ENCODE results near the gene PPP1R13B. TPM values are rescaled to one million over a fixed set of nuclear protein-coding genes. Genes with fewer than 3 reads are reported as not detected.

PPP1R13B gene
- total RNA-seq, 1 experiment from 2014 or later = 17.8 TPM

GRCh38 chr14:103723748-103724081 lies 123.7 kb downstream of the PPP1R13B start:
- Histone ChIP-seq H3K36me3 (ENCODE audit: control insufficient read depth in 1 of 2, insufficient read depth in 2 of 2, low read length in 2 of 2) (peaks cover 0 to 5% of the 10 kb centered on the region in 2 experiments; a peak in 2 of 4 replicates), H3K4me1 (ENCODE audit: control insufficient read depth in 1 of 2, insufficient read depth in 2 of 2, low read length in 2 of 2) (peaks cover 15 to 30% of the 10 kb centered on the region in 2 experiments), H3K9me2 (ENCODE audit: insufficient read depth) (no peaks in the 10 kb centered on the region), H3K4me3 (replicated peaks in 1 of 2; ENCODE audit: low read depth in 1 of 2, low read length in 2 of 2) (no peak overlapping the region), H3K9ac (ENCODE audit: low read length) (no peak overlapping the region), H3K79me2 (ENCODE audit: insufficient read depth, low read length) (peaks cover 46% of the 10 kb centered on the region), H3K27ac (ENCODE audit: low read depth, low read length) (no peak overlapping the region), H3K4me2 (ENCODE audit: low read length) (no peak overlapping the region), H3K9me3 (ENCODE audit: control insufficient read depth in 1 of 2, insufficient read depth in 1 of 2, low read depth in 1 of 2, low read length in 2 of 2) (no peaks in the 10 kb centered on the region), H2AFZ (ENCODE audit: low read depth, low read length, poor library complexity, severe bottlenecking) (no peak overlapping the region), H3K27me3 (ENCODE audit: insufficient read depth, low read length) (no peaks in the 10 kb centered on the region), H4K20me1 (ENCODE audit: insufficient read depth) (no peaks in the 10 kb centered on the region)
- POLR2A ChIA-PET = no interaction called here
- no TSS peak for BruUV-seq (replicated peaks)
- ATAC-seq (no peak), DNase-seq (ENCODE audit: low read depth, low spot score) (no peak)
- RAD21 ChIA-PET (ENCODE audit: low non-redundant PET in 1 of 2, low total read pairs in 2 of 2, uncharacterized antibody in 2 of 2, unreplicated experiment in 2 of 2) = no interaction called here
- CTCF ChIA-PET = no interaction called here
- TF ChIP-seq FOSL1 (IDR thresholded peaks at IDR 0.05; ENCODE audit: low read depth) (no peak), SIN3A (IDR thresholded peaks at IDR 0.05; ENCODE audit: low read depth) (no peak), REST (IDR thresholded peaks at IDR 0.05; ENCODE audit: low read depth) (no peak), MAX (IDR thresholded peaks at IDR 0.05) (no peak), POLR2AphosphoS5 (IDR thresholded peaks at IDR 0.05; ENCODE audit: low read depth, low read length) (no peak), EZH2 (IDR thresholded peaks at IDR 0.05) (no peak), CBX3 (IDR thresholded peaks at IDR 0.05; ENCODE audit: low read depth) (no peak), JUND (IDR thresholded peaks at IDR 0.05) (no peak), CTCF (IDR thresholded peaks at IDR 0.05 in 2 of 3, conservative IDR thresholded peaks at IDR 0.05 in 1 of 3; ENCODE audit: borderline replicate concordance in 1 of 3, insufficient read depth in 1 of 3, low read depth in 2 of 3, low read length in 2 of 3) (no peak), ATF3 (IDR thresholded peaks at IDR 0.05) (no peak), YY1 (IDR thresholded peaks at IDR 0.05; ENCODE audit: extremely low read depth, insufficient replicate concordance, low read depth, low read length) (no peak), SP1 (IDR thresholded peaks at IDR 0.05; ENCODE audit: low read depth) (no peak), SRF (IDR thresholded peaks at IDR 0.05; ENCODE audit: low read depth) (no peak), ZBTB33 (IDR thresholded peaks at IDR 0.05; ENCODE audit: extremely low read depth, insufficient replicate concordance, low read length) (no peak), EZH2phosphoT487 (IDR thresholded peaks at IDR 0.05; ENCODE audit: borderline replicate concordance) (no peak), ZNF274 (IDR thresholded peaks at IDR 0.05; ENCODE audit: low read depth, low read length) (no peak), CEBPB (IDR thresholded peaks at IDR 0.05; ENCODE audit: low read depth) (no peak), ZFX (IDR thresholded peaks at IDR 0.05) (no peak), EGR1 (IDR thresholded peaks at IDR 0.05; ENCODE audit: low read depth) (no peak), POLR2A (IDR thresholded peaks at IDR 0.05; ENCODE audit: borderline replicate concordance, extremely low read depth, insufficient read depth, insufficient read length) (no peak)
- intact Hi-C loops (cut with micrococcal nuclease) = no loop called here
